Activated CD8-positive, alpha-beta T cell treated with anti-CD3 and anti-CD28 coated beads, Interleukin-2, amount 10 ng/mL, durations not matched to agents 7 days and 5 days (primary cell): Measurements from ENCODE around the gene ANKRD22. TPM values are rescaled to one million over a fixed set of nuclear protein-coding genes. Genes with fewer than 3 reads are reported as not detected.

ENCODE experiments used
- total RNA-seq, 2 experiments: library from RNA; stranded (reverse); gene quantifications; one replicate each; pipeline ENCODE4 v1.2.3, GENCODE V29; 2021

Gene ANKRD22
- total RNA-seq, 2 experiments from 2014 or later: 0.45 TPM; not detected in 1

Other genes with a start within 250 kb of the ANKRD22 start
- not detected for gene LIPF, start 187.4 kb downstream of the ANKRD22 start, total RNA-seq
- gene LIPK, start 145.6 kb downstream of the ANKRD22 start, total RNA-seq: not detected
- not detected for gene LIPN, start 91.8 kb downstream of the ANKRD22 start, total RNA-seq
- not detected for gene LIPM, start 49.1 kb downstream of the ANKRD22 start, total RNA-seq
- gene STAMBPL1, start 28.4 kb upstream of the ANKRD22 start, total RNA-seq: 10 to 100 TPM; 67.6 TPM
- gene ACTA2, start 100.9 kb upstream of the ANKRD22 start, total RNA-seq: 10 to 100 TPM; 12.9 to 15.0 TPM
- gene FAS, start 139.0 kb upstream of the ANKRD22 start, total RNA-seq: 10 to 100 TPM; 58.5 to 62.6 TPM